Naive thymus-derived CD4-positive, alpha-beta T cell (primary cell): ENCODE results near the gene SOX1. TPM values are rescaled to one million over a fixed set of nuclear protein-coding genes. Genes with fewer than 3 reads are reported as not detected.

Experiments used
- ATAC-seq: fragments of 150-1000 bp; cut with Tn5 transposase; 2 replicates; pipeline ENCODE4 v1.10.0; 2021; ENCODE audit warnings: mild to moderate bottlenecking, moderate library complexity
- CTCF ChIA-PET: fragments of 350-600 bp; sonication (Branson Sonifier 250); formaldehyde crosslinking; loops from one replicate; lab custom pipeline; 2021; ENCODE audit warnings: antibody characterized with exemption; lab: Charles Lee
- POLR2A ChIA-PET: fragments of 350-600 bp; sonication (Branson Sonifier 250); formaldehyde crosslinking; loops from one replicate; lab custom pipeline; 2021; ENCODE audit warnings: antibody characterized with exemption, inconsistent platforms; lab: Charles Lee
- DNase-seq, 9 donors: peaks; one replicate each; pipeline versions ENCODE4 v3.0.0 to v3.0.0-alpha.2; 2020 to 2022; ENCODE audit warnings: mixed read lengths in 1 of 9
- H3K27ac ChIP-seq: one replicate; pipeline ENCODE4 v1.7.0; 2013; ENCODE audit warnings: mild to moderate bottlenecking, low read depth, low read length, moderate library complexity
- H3K27me3 ChIP-seq, 2 donors: one replicate each; pipeline ENCODE4 v1.7.0; 2013; ENCODE audit warnings: low read length in 2 of 2, mild to moderate bottlenecking in 2 of 2, moderate library complexity in 2 of 2; ENCODE audit not compliant: control insufficient read depth in 2 of 2, insufficient read depth in 2 of 2
- H3K36me3 ChIP-seq, 3 experiments: 1 replicate in 2 of 3; 2 replicates in 1 of 3; pipeline ENCODE4 v1.7.0; 2013; ENCODE audit warnings: low read length in 3 of 3, mild to moderate bottlenecking in 3 of 3, moderate library complexity in 1 of 3; ENCODE audit not compliant: insufficient read depth in 3 of 3, control insufficient read depth in 2 of 3
- H3K4me1 ChIP-seq, 2 donors: one replicate each; pipeline ENCODE4 v1.7.0; 2013; ENCODE audit warnings: low read length in 2 of 2, mild to moderate bottlenecking in 2 of 2, moderate library complexity in 1 of 2; ENCODE audit not compliant: control insufficient read depth in 2 of 2, insufficient read depth in 2 of 2
- H3K4me3 ChIP-seq: 2 replicates; pipeline ENCODE4 v1.7.0; 2013; ENCODE audit warnings: mild to moderate bottlenecking, low read length
- H3K9me3 ChIP-seq, 3 experiments: 1 replicate in 2 of 3; 2 replicates in 1 of 3; pipeline ENCODE4 v1.7.0; 2013; ENCODE audit warnings: low read length in 3 of 3; ENCODE audit not compliant: control insufficient read depth in 2 of 3
- H3K27ac Mint-ChIP-seq, 9 donors: one replicate each; pipeline ENCODE4 v1.8.0; 2020 to 2022; ENCODE audit warnings: mixed read lengths in 9 of 9, mild to moderate bottlenecking in 8 of 9, moderate library complexity in 5 of 9, inconsistent platforms in 2 of 9
- H3K27me3 Mint-ChIP-seq, 5 donors: one replicate each; pipeline ENCODE4 v1.8.0; 2021 to 2022; ENCODE audit warnings: mixed read lengths in 5 of 5, mild to moderate bottlenecking in 1 of 5
- H3K36me3 Mint-ChIP-seq, 5 donors: one replicate each; pipeline ENCODE4 v1.8.0; 2020 to 2022; ENCODE audit warnings: mixed read lengths in 5 of 5, mild to moderate bottlenecking in 3 of 5, inconsistent platforms in 1 of 5
- H3K4me1 Mint-ChIP-seq, 7 donors: one replicate each; pipeline ENCODE4 v1.8.0; 2020 to 2022; ENCODE audit warnings: mixed read lengths in 7 of 7, mild to moderate bottlenecking in 3 of 7, inconsistent platforms in 1 of 7
- H3K4me3 Mint-ChIP-seq, 10 donors: one replicate each; pipeline ENCODE4 v1.8.0; 2020 to 2022; ENCODE audit warnings: mild to moderate bottlenecking in 10 of 10, mixed read lengths in 10 of 10, moderate library complexity in 6 of 10, inconsistent platforms in 2 of 10
- H3K9me3 Mint-ChIP-seq, 11 donors: one replicate each; pipeline ENCODE4 v1.8.0; 2020 to 2022; ENCODE audit warnings: mixed read lengths in 11 of 11, mild to moderate bottlenecking in 4 of 11, inconsistent platforms in 1 of 11, moderate library complexity in 1 of 11
- intact Hi-C, 2 donors: fragments of 100-400 bp; cut with micrococcal nuclease; formaldehyde crosslinking; loops; one replicate each; pipeline ENCODE4 v1.15.1; 2023
- polyA plus RNA-seq, 2 donors: library from polyadenylated mRNA; unstranded; fragments of 300-500 nt; fragmentation: Illumina TruSeq; gene quantifications; one replicate each; pipeline ENCODE4 v1.2.3, GENCODE V29; 2021
- total RNA-seq, 6 experiments: library from RNA in 5 of 6; stranded (reverse) in 5 of 6; gene quantifications; 1 replicate in 5 of 6; 2 replicates in 1 of 6; pipeline ENCODE4 v1.2.3 and lab custom pipeline; 2021 to 2026

Gene SOX1
- total and polyA plus RNA-seq, 7 experiments from 2014 or later: not detected

DNA sequence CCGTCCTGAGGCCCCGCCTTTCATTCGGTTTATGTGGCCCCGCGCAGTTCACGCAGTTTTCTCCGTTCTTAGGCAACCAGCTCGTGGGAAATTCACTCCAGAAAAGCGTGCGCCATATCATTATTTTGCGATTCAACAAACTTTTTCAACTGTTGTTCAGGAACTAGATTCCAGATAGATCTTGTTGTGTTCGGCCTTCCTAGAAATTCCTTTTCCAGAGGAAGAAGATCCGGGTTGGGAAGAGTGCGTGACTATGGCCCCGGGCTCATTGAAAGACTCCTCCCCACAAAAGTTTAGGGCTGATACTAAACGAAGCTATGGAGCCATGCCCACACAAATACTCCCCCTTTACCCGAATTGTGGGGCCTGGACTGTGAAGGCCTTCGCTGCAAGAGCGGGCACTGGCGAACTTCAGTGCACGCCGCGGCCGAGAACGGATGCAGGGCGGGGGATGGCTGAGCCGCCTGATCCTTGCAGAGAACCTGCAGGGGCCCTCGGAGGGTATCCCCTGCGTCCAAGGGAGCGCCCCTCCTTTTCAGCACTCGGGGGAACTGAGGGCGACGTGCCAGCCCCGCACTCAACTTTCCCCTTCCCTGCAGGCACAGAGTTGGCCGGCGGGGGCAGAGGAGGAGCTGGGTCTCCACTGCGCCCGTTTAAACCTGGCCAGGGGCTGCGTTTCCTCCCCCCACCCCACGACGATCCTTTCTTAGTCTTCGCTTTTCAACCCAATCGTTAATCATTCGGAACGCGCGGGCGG, 904 bp upstream of the SOX1 start:
- H3K4me1 Mint-ChIP-seq: peaks cover 5 to 34% (median 22%) of the 10 kb centered on the region in 7 donors
- peaks cover 0 to 21% (median 0%) of the 10 kb centered on the region in 3 experiments for H3K9me3 ChIP-seq
- peak overlapping the region; percentile 20 to 80 (median 68) for H3K4me3 Mint-ChIP-seq
- DNase-seq: no peak
- H3K36me3 Mint-ChIP-seq: peaks cover 0 to 20% (median 4%) of the 10 kb centered on the region in 5 donors
- H3K4me3 ChIP-seq: peak overlapping the region; percentile 37
- H3K27me3 ChIP-seq: peaks cover 9 to 28% of the 10 kb centered on the region in 2 donors
- CTCF ChIA-PET: no interaction called here
- no peaks in the 10 kb centered on the region for H3K36me3 ChIP-seq
- peaks cover 0 to 9% of the 10 kb centered on the region in 2 donors for H3K4me1 ChIP-seq
- peaks cover 0 to 44% (median 15%) of the 10 kb centered on the region in 11 donors for H3K9me3 Mint-ChIP-seq
- ATAC-seq: no peak
- H3K27ac ChIP-seq: no peak overlapping the region
- peaks cover 60 to 75% (median 64%) of the 10 kb centered on the region in 5 donors for H3K27me3 Mint-ChIP-seq
- POLR2A ChIA-PET: no interaction called here
- H3K27ac Mint-ChIP-seq: peak overlapping the region in 2 of 9 donors; percentile 32 to 71
- intact Hi-C loops: no loop called here

DNA sequence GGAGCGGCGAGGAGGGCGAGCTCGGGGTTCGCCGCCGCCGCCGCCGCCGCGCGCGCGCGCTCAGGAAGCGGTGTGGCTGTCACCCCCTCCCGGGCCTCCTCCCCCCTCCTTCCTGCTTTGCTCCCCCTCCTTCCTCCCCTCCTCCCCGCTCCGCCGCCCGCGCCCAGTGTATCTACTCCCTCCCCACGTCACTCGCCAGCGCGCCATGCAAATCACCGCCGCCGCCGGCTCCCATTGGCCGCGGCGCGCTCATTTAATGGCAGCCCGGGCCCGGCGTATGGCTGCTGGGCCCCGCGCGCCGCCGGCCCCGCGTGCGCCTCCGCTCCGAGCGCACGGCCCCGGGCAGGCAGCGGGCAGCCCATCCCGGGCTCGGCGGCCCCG, 335 bp upstream of the SOX1 start:
- peak overlapping the region in 4 of 10 donors; percentile 62 to 80 (median 70) for H3K4me3 Mint-ChIP-seq
- Histone ChIP-seq H3K27ac (no peak overlapping the region), H3K9me3 (peaks cover 0 to 24% (median 0%) of the 10 kb centered on the region in 3 experiments), H3K4me3 (no peak overlapping the region), H3K27me3 (peaks cover 9 to 33% of the 10 kb centered on the region in 2 donors), H3K36me3 (no peaks in the 10 kb centered on the region), H3K4me1 (peaks cover 0 to 9% of the 10 kb centered on the region in 2 donors)
- H3K4me1 Mint-ChIP-seq: peaks cover 5 to 34% (median 22%) of the 10 kb centered on the region in 7 donors
- peak in 8 of 9 donors; percentile 40 to 78 (median 67) for DNase-seq
- no peak overlapping the region for H3K27ac Mint-ChIP-seq
- H3K27me3 Mint-ChIP-seq: peaks cover 62 to 75% (median 68%) of the 10 kb centered on the region in 5 donors
- CTCF ChIA-PET: no interaction called here
- peak; percentile 90 for ATAC-seq
- POLR2A ChIA-PET: no interaction called here
- peaks cover 0 to 50% (median 16%) of the 10 kb centered on the region in 11 donors for H3K9me3 Mint-ChIP-seq
- peaks cover 0 to 22% (median 4%) of the 10 kb centered on the region in 5 donors for H3K36me3 Mint-ChIP-seq
- intact Hi-C loops: no loop called here

DNA sequence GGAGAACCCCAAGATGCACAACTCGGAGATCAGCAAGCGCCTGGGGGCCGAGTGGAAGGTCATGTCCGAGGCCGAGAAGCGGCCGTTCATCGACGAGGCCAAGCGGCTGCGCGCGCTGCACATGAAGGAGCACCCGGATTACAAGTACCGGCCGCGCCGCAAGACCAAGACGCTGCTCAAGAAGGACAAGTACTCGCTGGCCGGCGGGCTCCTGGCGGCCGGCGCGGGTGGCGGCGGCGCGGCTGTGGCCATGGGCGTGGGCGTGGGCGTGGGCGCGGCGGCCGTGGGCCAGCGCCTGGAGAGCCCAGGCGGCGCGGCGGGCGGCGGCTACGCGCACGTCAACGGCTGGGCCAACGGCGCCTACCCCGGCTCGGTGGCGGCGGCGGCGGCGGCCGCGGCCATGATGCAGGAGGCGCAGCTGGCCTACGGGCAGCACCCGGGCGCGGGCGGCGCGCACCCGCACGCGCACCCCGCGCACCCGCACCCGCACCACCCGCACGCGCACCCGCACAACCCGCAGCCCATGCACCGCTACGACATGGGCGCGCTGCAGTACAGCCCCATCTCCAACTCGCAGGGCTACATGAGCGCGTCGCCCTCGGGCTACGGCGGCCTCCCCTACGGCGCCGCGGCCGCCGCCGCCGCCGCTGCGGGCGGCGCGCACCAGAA, 1.1 kb downstream of the SOX1 start:
- H3K36me3 Mint-ChIP-seq: peaks cover 0 to 21% (median 6%) of the 10 kb centered on the region in 5 donors
- intact Hi-C loops: loop anchor here in 1 of 2 donors (2.0 kb wide), 1 partner anchor 37 kb away; no protein-coding TSS in a partner anchor
- peak overlapping the region in 2 of 10 donors; percentile 34 to 80 for H3K4me3 Mint-ChIP-seq
- H3K4me1 ChIP-seq: peaks cover 0 to 9% of the 10 kb centered on the region in 2 donors
- H3K9me3 Mint-ChIP-seq: peaks cover 0 to 48% (median 18%) of the 10 kb centered on the region in 11 donors
- ATAC-seq (no peak), DNase-seq (no peak)
- POLR2A ChIA-PET: no interaction called here
- no peak overlapping the region for H3K4me3 ChIP-seq
- H3K27ac Mint-ChIP-seq: peak overlapping the region in 1 of 9 donors; percentile 29
- no peaks in the 10 kb centered on the region for H3K36me3 ChIP-seq
- H3K27me3 Mint-ChIP-seq: peaks cover 53 to 68% (median 62%) of the 10 kb centered on the region in 5 donors
- H3K27ac ChIP-seq: no peak overlapping the region
- peaks cover 0 to 24% (median 0%) of the 10 kb centered on the region in 3 experiments for H3K9me3 ChIP-seq
- CTCF ChIA-PET: no interaction called here
- H3K4me1 Mint-ChIP-seq: peaks cover 4 to 33% (median 25%) of the 10 kb centered on the region in 7 donors
- peaks cover 4 to 26% of the 10 kb centered on the region in 2 donors for H3K27me3 ChIP-seq

DNA sequence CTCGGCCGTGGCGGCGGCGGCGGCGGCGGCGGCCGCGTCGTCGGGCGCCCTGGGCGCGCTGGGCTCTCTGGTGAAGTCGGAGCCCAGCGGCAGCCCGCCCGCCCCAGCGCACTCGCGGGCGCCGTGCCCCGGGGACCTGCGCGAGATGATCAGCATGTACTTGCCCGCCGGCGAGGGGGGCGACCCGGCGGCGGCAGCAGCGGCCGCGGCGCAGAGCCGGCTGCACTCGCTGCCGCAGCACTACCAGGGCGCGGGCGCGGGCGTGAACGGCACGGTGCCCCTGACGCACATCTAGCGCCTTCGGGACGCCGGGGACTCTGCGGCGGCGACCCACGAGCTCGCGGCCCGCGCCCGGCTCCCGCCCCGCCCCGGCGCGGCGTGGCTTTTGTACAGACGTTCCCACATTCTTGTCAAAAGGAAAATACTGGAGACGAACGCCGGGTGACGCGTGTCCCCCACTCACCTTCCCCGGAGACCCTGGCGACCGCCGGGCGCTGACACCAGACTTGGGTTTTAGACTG, 1.7 kb downstream of the SOX1 start:
- Histone ChIP-seq H3K9me3 (peaks cover 0 to 24% (median 0%) of the 10 kb centered on the region in 3 experiments), H3K4me1 (peaks cover 0 to 9% of the 10 kb centered on the region in 2 donors), H3K27me3 (peaks cover 4 to 27% of the 10 kb centered on the region in 2 donors), H3K27ac (no peak overlapping the region), H3K4me3 (no peak overlapping the region), H3K36me3 (no peaks in the 10 kb centered on the region)
- POLR2A ChIA-PET: no interaction called here
- peaks cover 0 to 21% (median 4%) of the 10 kb centered on the region in 5 donors for H3K36me3 Mint-ChIP-seq
- H3K27ac Mint-ChIP-seq: peak overlapping the region in 3 of 9 donors; percentile 25 to 87 (median 44)
- H3K27me3 Mint-ChIP-seq: peaks cover 50 to 66% (median 58%) of the 10 kb centered on the region in 5 donors
- no peak for DNase-seq
- intact Hi-C loops: loop anchor here in 1 of 2 donors (2.0 kb wide), 1 partner anchor 36 kb away; no protein-coding TSS in a partner anchor
- no peak for ATAC-seq
- H3K4me1 Mint-ChIP-seq: peaks cover 0 to 31% (median 22%) of the 10 kb centered on the region in 7 donors
- H3K4me3 Mint-ChIP-seq: peak overlapping the region in 8 of 10 donors; percentile 2 to 80 (median 42)
- H3K9me3 Mint-ChIP-seq: peaks cover 0 to 45% (median 17%) of the 10 kb centered on the region in 11 donors
- CTCF ChIA-PET: no interaction called here

DNA sequence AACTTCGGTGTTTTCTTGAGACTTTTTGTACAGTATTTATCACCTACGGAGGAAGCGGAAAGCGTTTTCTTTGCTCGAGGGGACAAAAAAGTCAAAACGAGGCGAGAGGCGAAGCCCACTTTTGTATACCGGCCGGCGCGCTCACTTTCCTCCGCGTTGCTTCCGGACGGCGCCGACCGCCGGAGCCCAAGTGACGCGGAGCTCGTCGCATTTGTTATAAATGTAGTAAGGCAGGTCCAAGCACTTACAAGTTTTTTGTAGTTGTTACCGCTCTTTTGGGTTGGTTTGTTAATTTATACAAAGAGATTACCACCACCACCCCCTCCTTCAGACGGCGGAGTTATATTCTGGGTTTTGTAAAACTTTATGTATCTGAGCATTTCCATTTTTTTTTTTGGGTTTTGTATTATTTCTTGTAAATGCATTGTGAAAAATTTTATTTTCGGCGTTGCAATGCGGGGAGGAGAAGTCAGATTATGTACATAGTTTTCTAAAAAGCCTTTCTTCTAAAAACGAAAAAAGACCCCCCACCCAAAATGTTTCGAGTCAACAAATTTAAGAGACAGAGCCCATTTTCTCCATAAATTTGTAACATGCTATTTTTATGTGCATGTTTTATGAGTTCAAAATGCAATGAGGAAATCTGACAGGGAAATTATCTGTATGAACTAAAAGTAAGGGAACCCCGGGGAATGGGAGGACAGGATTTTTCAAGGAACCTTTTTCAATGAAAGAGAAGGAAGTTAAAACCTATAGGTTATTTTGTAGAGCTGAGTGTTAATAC, 2.3 kb downstream of the SOX1 start:
- ATAC-seq (no peak), DNase-seq (no peak)
- H3K36me3 Mint-ChIP-seq: peaks cover 0 to 21% (median 6%) of the 10 kb centered on the region in 5 donors
- peaks cover 0 to 46% (median 17%) of the 10 kb centered on the region in 11 donors for H3K9me3 Mint-ChIP-seq
- Histone ChIP-seq H3K36me3 (no peaks in the 10 kb centered on the region), H3K4me1 (peaks cover 0 to 9% of the 10 kb centered on the region in 2 donors), H3K27me3 (peaks cover 4 to 29% of the 10 kb centered on the region in 2 donors), H3K27ac (no peak overlapping the region), H3K9me3 (peaks cover 0 to 24% (median 0%) of the 10 kb centered on the region in 3 experiments), H3K4me3 (no peak overlapping the region)
- peaks cover 50 to 66% (median 58%) of the 10 kb centered on the region in 5 donors for H3K27me3 Mint-ChIP-seq
- intact Hi-C loops: loop anchor here in 1 of 2 donors (2.0 kb wide), 1 partner anchor 36 kb away; no protein-coding TSS in a partner anchor
- CTCF ChIA-PET: no interaction called here
- peak overlapping the region in 5 of 9 donors; percentile 44 to 87 (median 61) for H3K27ac Mint-ChIP-seq
- H3K4me1 Mint-ChIP-seq: peaks cover 5 to 36% (median 27%) of the 10 kb centered on the region in 7 donors
- H3K4me3 Mint-ChIP-seq: peak overlapping the region; percentile 26 to 70 (median 42)
- POLR2A ChIA-PET: no interaction called here
